K562 (cell line): ENCODE results near the gene CDC42SE2. TPM values are rescaled to one million over a fixed set of nuclear protein-coding genes. Genes with fewer than 3 reads are reported as not detected.
"Not testable (repeated sequence)": the region's sequence is repeated elsewhere in the genome, so short reads cannot be mapped to it uniquely, and the experiment has no call there.

Experiments used
- ATAC-seq: fragments of 200-7000 bp; cut with Tn5 transposase; 3 replicates; pipeline ENCODE4 v1.9.1; 2020; ENCODE audit warnings: moderate library complexity
- BruUV-seq: library from RNA; stranded (reverse); fragments of 400-500 nt; replicated peaks from 2 replicates; lab custom pipeline; 2021; lab: Mats Ljungman, UMichigan
- CTCF ChIA-PET: fragments of 300-600 bp; formaldehyde crosslinking; extraction: SDS; loops from one replicate; lab custom pipeline; 2021; ENCODE audit warnings: low intra/inter-chr PET ratio; lab: Yijun Ruan, JAX
- POLR2A ChIA-PET: fragments of 300-600, 350-650 bp; sonication (Branson Sonifier 250); formaldehyde crosslinking; extraction: SDS; loops from one replicate; lab custom pipeline; 2021; ENCODE audit warnings: antibody characterized with exemption, inconsistent platforms; lab: Yijun Ruan, JAX
- DNase-seq, 4 experiments: peaks; one replicate each; pipeline versions ENCODE4 v3.0.0 to v3.0.0-alpha.2; 2011 to 2018; ENCODE audit warnings: low spot score in 3 of 4, mixed read lengths in 3 of 4; ENCODE audit errors: extremely low read depth in 1 of 4
- FAIRE-seq: peaks from 2 replicates; lab custom pipeline; 2011; peaks lifted over from hg19 to GRCh38; lab: Jason Lieb, UNC
- H2AFZ ChIP-seq: 2 replicates; pipeline ENCODE4 v1.6.0; 2011; ENCODE audit warnings: low read depth, low read length, control low read depth, inconsistent platforms
- H3K27ac ChIP-seq: fragments of 200-600 bp; 3 replicates; pipeline ENCODE4 v1.8.0; 2011; ENCODE audit warnings: low read depth, mild to moderate bottlenecking, control low read depth, inconsistent platforms, low read length, moderate library complexity, mixed read lengths; ENCODE audit errors: extremely low read depth
- H3K27me3 ChIP-seq, 2 experiments: fragments of 300-600 bp in 1 of 2; 2 replicates in 1 of 2; 3 replicates in 1 of 2; pipeline versions ENCODE4 v1.6.0 to v1.8.0; 2011; ENCODE audit warnings: inconsistent platforms in 2 of 2, low read length in 2 of 2, mild to moderate bottlenecking in 1 of 2, mixed read lengths in 1 of 2, moderate library complexity in 1 of 2; ENCODE audit not compliant: control insufficient read depth in 2 of 2, insufficient read depth in 2 of 2
- H3K36me3 ChIP-seq: fragments of 300-600 bp; 3 replicates; pipeline ENCODE4 v1.8.0; 2011; ENCODE audit warnings: mild to moderate bottlenecking, low read length, inconsistent platforms; ENCODE audit not compliant: control insufficient read depth, insufficient read depth
- H3K4me1 ChIP-seq, 2 experiments: fragments of 200-600 bp in 1 of 2; replicated peaks in 1 of 2; 2 replicates in 1 of 2; 3 replicates in 1 of 2; pipeline versions ENCODE4 v1.5.1 to v1.8.0; 2011; ENCODE audit warnings: inconsistent platforms in 2 of 2, low read length in 2 of 2, mild to moderate bottlenecking in 1 of 2, mixed read lengths in 1 of 2, moderate library complexity in 1 of 2; ENCODE audit not compliant: control insufficient read depth in 2 of 2, insufficient read depth in 2 of 2
- H3K4me2 ChIP-seq: 2 replicates; pipeline ENCODE4 v1.6.1; 2011; ENCODE audit warnings: low read length, control low read depth, inconsistent platforms, mixed read lengths; ENCODE audit not compliant: insufficient read depth
- H3K4me3 ChIP-seq: fragments of 200-600 bp; sonication (generic), shearing (Covaris generic); 2 replicates; pipeline ENCODE4 v1.5.1; 2016; ENCODE audit warnings: control low read depth, inconsistent platforms
- H3K79me2 ChIP-seq: fragments of 200-600 bp; 3 replicates; pipeline ENCODE4 v1.8.0; 2011; ENCODE audit warnings: low read length, inconsistent platforms; ENCODE audit not compliant: control insufficient read depth, insufficient read depth
- H3K9ac ChIP-seq, 2 experiments: 2 replicates each; pipeline versions ENCODE4 v1.6.0 to v1.6.1; 2011; ENCODE audit warnings: low read depth in 2 of 2, low read length in 2 of 2, control low read depth in 1 of 2, inconsistent platforms in 1 of 2, mild to moderate bottlenecking in 1 of 2, mixed read lengths in 1 of 2; ENCODE audit not compliant: insufficient read depth in 1 of 2
- H3K9me1 ChIP-seq: one replicate; pipeline ENCODE4 v1.6.0; 2011; ENCODE audit warnings: inconsistent platforms, mild to moderate bottlenecking, low read length, moderate library complexity; ENCODE audit not compliant: control insufficient read depth, insufficient read depth
- H3K9me3 ChIP-seq: replicated peaks from 2 replicates; pipeline ENCODE4 v1.5.1; 2011; ENCODE audit warnings: low read depth, low read length, inconsistent platforms; ENCODE audit not compliant: control insufficient read depth, insufficient read depth
- H4K20me1 ChIP-seq: replicated peaks from 2 replicates; pipeline ENCODE4 v1.6.1; 2011; ENCODE audit warnings: low read length, inconsistent platforms, mixed read lengths; ENCODE audit not compliant: control insufficient read depth, insufficient read depth
- CTCFL ChIP-seq: IDR thresholded peaks from 2 replicates; pipeline ENCODE4 v1.6.1; 2011; ENCODE audit warnings: borderline replicate concordance, low read depth, mild to moderate bottlenecking, moderate library complexity, low read length; ENCODE audit not compliant: insufficient read depth, poor library complexity, severe bottlenecking
- EGR1 ChIP-seq: fragments of 450-650 bp; conservative IDR thresholded peaks from 2 replicates; pipeline ENCODE4 v1.6.1; 2017; ENCODE audit warnings: mild to moderate bottlenecking
- FOXA3 ChIP-seq, 2 experiments: fragments of 450-650 bp in 1 of 2; sonication (generic) in 1 of 2; formaldehyde crosslinking; IDR thresholded peaks in 1 of 2; conservative IDR thresholded peaks in 1 of 2; 2 replicates each; pipeline versions ENCODE4 v1.4.0 to v1.8.0; 2020 to 2022; ENCODE audit warnings: mild to moderate bottlenecking in 2 of 2, missing genetic modification reagents in 1 of 2
- MNT ChIP-seq, 2 experiments: fragments of 450-650 bp; conservative IDR thresholded peaks; 2 replicates each; pipeline ENCODE4 v1.6.1; 2017; ENCODE audit warnings: mild to moderate bottlenecking in 2 of 2, moderate library complexity in 2 of 2
- MTA3 ChIP-seq: fragments of 450-650 bp; formaldehyde crosslinking; IDR thresholded peaks from 2 replicates; pipeline ENCODE4 v1.6.1; 2017; ENCODE audit warnings: mild to moderate bottlenecking, borderline replicate concordance
- PKNOX1 ChIP-seq: fragments of 450-650 bp; IDR thresholded peaks from 2 replicates; pipeline ENCODE4 v1.6.1; 2016
- POLR2G ChIP-seq: fragments of 200-400 bp; formaldehyde crosslinking; IDR thresholded peaks from 2 replicates; pipeline ENCODE4 v1.6.1; 2017; ENCODE audit warnings: low read depth, mild to moderate bottlenecking, antibody characterized with exemption, low read length, moderate library complexity
- RBBP5 ChIP-seq: fragments of 200-600 bp; sonication (generic); IDR thresholded peaks from 2 replicates; pipeline ENCODE4 v1.6.1; 2012; ENCODE audit warnings: borderline replicate concordance, mild to moderate bottlenecking, low read length, control low read depth, inconsistent platforms; ENCODE audit not compliant: insufficient read depth, poor library complexity, severe bottlenecking
- SOX6 ChIP-seq: fragments of 450-650 bp; IDR thresholded peaks from 2 replicates; pipeline ENCODE4 v1.6.1; 2014; ENCODE audit warnings: mild to moderate bottlenecking
- WGBS: fragments of 100-300 bp; shearing (Covaris generic); methylation state at CpG from one replicate; pipeline ENCODE4 v1.1.6; 2016; ENCODE audit warnings: low coverage, mixed read lengths; ENCODE audit not compliant: insufficient coverage; ENCODE audit errors: missing lambda C conversion rate; 5-methylcytosine and 5-hydroxymethylcytosine counted together
- in situ Hi-C: fragments of 300-500 bp; cut with MboI; formaldehyde crosslinking; loops from 4 replicates; pipeline ENCODE4 v1.15.0; 2018; ENCODE audit warnings: inconsistent platforms, mixed read lengths
- intact Hi-C: fragments of 100-400 bp; cut with micrococcal nuclease; formaldehyde crosslinking; loops from 2 replicates; pipeline ENCODE4 v1.14.2; 2022
- polyA plus RNA-seq, 8 experiments: library from polyadenylated mRNA; depleted of rRNA in 4 of 8; stranded (reverse) in 5 of 8; unstranded in 3 of 8; fragments of >200 nt; fragmentation: Nextera tagmentation in 2 of 8; fragmentation: Illumina TruSeq in 1 of 8; extraction: Ambion mirVana in 2 of 8; extraction: Trizol in 1 of 8; gene quantifications; 2 replicates each; pipeline versions ENCODE4 v1.2.1 to v1.2.3, GENCODE V29; 2011 to 2014; ENCODE audit warnings: inconsistent platforms in 1 of 8, missing spikeins in 1 of 8
- total RNA-seq, 7 experiments: library from RNA; depleted of rRNA in 6 of 7; stranded (reverse); fragments of >200 nt in 6 of 7; fragmentation: Illumina TruSeq in 2 of 7; extraction: Trizol in 2 of 7; gene quantifications; 2 replicates each; pipeline versions ENCODE4 v1.2.1 to v1.2.3, GENCODE V29; 2011 to 2021; ENCODE audit warnings: low replicate concordance in 1 of 7
- TF ChIP-seq, protein P1 (sequence below): sonication (generic); formaldehyde crosslinking; IDR thresholded peaks from 2 replicates; pipeline ENCODE4 v1.9.0; 2022; ENCODE audit warnings: mild to moderate bottlenecking, missing genetic modification reagents

The CDC42SE2 gene
- total and polyA plus RNA-seq, 9 of the 15 experiments (the other 6 are each of a cell fraction or from before 2014, with no cell fraction given): 24.8 to 44.3 (median 32.7) TPM

DNA sequence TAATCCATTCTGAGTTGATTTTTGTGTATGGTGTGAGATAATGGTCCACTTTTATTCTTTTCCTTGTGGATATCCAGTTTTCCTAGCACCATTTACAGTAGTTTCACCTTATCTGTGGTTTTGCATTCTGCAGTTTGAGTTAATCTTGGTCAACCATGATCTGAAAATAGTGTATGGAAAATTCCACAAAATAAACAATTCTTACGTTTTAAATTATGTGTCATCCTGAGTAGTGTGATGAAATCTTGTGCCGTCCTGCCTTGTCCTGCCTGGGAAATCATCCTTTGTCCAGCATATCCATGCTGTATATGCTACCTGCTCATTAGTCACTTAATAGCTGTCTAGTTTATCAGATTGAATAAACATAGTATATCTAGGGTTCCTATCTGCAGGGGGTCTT, 42.1 kb downstream of the CDC42SE2 start (continued):
- TF ChIP-seq CTCFL: no peak

- in situ Hi-C loops: not testable (repeated sequence)
- peak; percentile 77 to 88 for TF ChIP-seq MNT (conservative IDR thresholded peaks at IDR 0.05)
- TF ChIP-seq RBBP5: peak; percentile 47
- TF ChIP-seq EGR1: peak; percentile 70
- 0 out of 2 replicates have a peak, but pooled peaks have one; percentile 18 for TF ChIP-seq POLR2G
- TF ChIP-seq SOX6: peak; percentile 68
- 0 out of 2 replicates have a peak, but pooled peaks have one; percentile 20 for TF ChIP-seq MTA3
- TF ChIP-seq, protein P1, sequence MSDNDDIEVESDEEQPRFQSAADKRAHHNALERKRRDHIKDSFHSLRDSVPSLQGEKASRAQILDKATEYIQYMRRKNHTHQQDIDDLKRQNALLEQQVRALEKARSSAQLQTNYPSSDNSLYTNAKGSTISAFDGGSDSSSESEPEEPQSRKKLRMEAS (CRISPR knock-in tag): peak; percentile 29; the same call in 1 of the 2 replicates
- peak; percentile 96 to 98 for TF ChIP-seq FOXA3 (CRISPR knock-in tag; conservative IDR thresholded peaks at IDR 0.05 in 1 of 2, IDR thresholded peaks at IDR 0.05 in 1 of 2)
- TF ChIP-seq PKNOX1: peak; percentile 25; the same call in 1 of the 2 replicates
Measured at GRCh38 chr5:131312235-131312772, 48.5 kb downstream of the CDC42SE2 start.

More at GRCh38 chr5:131312235-131312772, 48.5 kb downstream of the CDC42SE2 start:
- Histone ChIP-seq H3K9ac (peak overlapping the region; percentile 54 to 78; a peak in 3 of 4 replicates), H2AFZ (peak overlapping the region; percentile 59), H3K27ac (peak overlapping the region; percentile 78; the same call in 2 of the 3 replicates), H3K4me2 (peak overlapping the region; percentile 77), H3K4me3 (peak overlapping the region; percentile 53), H3K79me2 (peaks cover 49% of the 10 kb centered on the region)
- FAIRE-seq, H4K20me1 ChIP-seq, H3K9me3 ChIP-seq, H3K27me3 ChIP-seq, H3K4me1 ChIP-seq, intact Hi-C loops, H3K36me3 ChIP-seq, CTCF ChIA-PET, DNase-seq, BruUV-seq, H3K9me1 ChIP-seq: not testable (repeated sequence)
- 0% methylated on average over 13 of the region's 16 CpGs for whole genome bisulfite sequencing
- ATAC-seq: peak; percentile 69
- POLR2A ChIA-PET: interaction anchor here (0.7 to 3.7 kb wide), 7 partner anchors 9 to 142 kb away, joined by 3 to 14 read pairs (median 4); no protein-coding TSS in a partner anchor
